BLaER1 (cell line): ENCODE results near the gene CCSER1.

Experiments used
- H3K27ac ChIP-seq: shearing (Covaris generic); formaldehyde crosslinking; 2 replicates; pipeline ENCODE4 v1.8.1; 2022
- H3K27me3 ChIP-seq: shearing (Covaris generic); formaldehyde crosslinking; 2 replicates; pipeline ENCODE4 v1.8.1; 2022
- H3K36me3 ChIP-seq: shearing (Covaris generic); formaldehyde crosslinking; 2 replicates; pipeline ENCODE4 v1.8.1; 2022
- H3K4me1 ChIP-seq: shearing (Covaris generic); formaldehyde crosslinking; 2 replicates; pipeline ENCODE4 v1.8.1; 2022
- H3K4me2 ChIP-seq: shearing (Covaris generic); formaldehyde crosslinking; 2 replicates; pipeline ENCODE4 v1.8.1; 2022
- H3K4me3 ChIP-seq: shearing (Covaris generic); formaldehyde crosslinking; 2 replicates; pipeline ENCODE4 v1.8.1; 2022
- H3K9ac ChIP-seq: shearing (Covaris generic); formaldehyde crosslinking; 2 replicates; pipeline ENCODE4 v1.8.1; 2022
- H3K9me3 ChIP-seq: shearing (Covaris generic); formaldehyde crosslinking; 2 replicates; pipeline ENCODE4 v1.8.1; 2022
- H4K20me1 ChIP-seq: shearing (Covaris generic); formaldehyde crosslinking; 2 replicates; pipeline ENCODE4 v1.8.1; 2022
- Cebpa-rat ChIP-seq: shearing (Covaris generic); IDR thresholded peaks from 2 replicates; pipeline ENCODE4 v1.8.1; 2022

The CCSER1 gene

GRCh38 chr4:90979556-90979955 lies 852.4 kb downstream of the CCSER1 start:
- Histone ChIP-seq H3K27me3 (no peaks in the 10 kb centered on the region), H3K27ac (no peak overlapping the region), H3K4me2 (no peak overlapping the region), H3K4me3 (no peak overlapping the region), H3K9ac (no peak overlapping the region), H3K4me1 (no peaks in the 10 kb centered on the region), H3K9me3 (no peaks in the 10 kb centered on the region), H4K20me1 (no peaks in the 10 kb centered on the region), H3K36me3 (no peaks in the 10 kb centered on the region)
- no peak for TF ChIP-seq Cebpa-rat

DNA sequence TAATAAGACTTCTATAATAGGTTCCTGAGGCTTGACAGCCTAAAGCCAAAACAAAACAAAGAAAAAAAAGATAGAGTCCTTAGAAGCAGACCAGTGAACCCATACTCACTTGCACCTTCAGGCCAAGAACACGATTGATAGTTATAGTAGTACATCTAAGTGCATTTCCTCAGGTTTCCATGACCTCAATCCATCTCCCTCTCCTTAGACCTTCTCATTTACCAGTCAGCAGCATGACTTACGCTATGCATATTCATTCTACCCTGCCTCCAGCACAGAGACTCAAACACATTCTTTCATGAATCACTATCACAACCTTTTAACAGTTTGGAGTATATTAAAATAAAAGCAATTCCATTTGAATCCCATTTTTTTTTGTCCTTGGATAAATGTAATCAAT lies 855.6 kb downstream of the CCSER1 start:
- Histone ChIP-seq H3K9me3 (no peaks in the 10 kb centered on the region), H3K4me2 (no peak overlapping the region), H3K4me1 (no peaks in the 10 kb centered on the region), H4K20me1 (no peaks in the 10 kb centered on the region), H3K27me3 (no peaks in the 10 kb centered on the region), H3K27ac (no peak overlapping the region), H3K4me3 (no peak overlapping the region), H3K36me3 (no peaks in the 10 kb centered on the region), H3K9ac (no peak overlapping the region)
- TF ChIP-seq Cebpa-rat, result no peak

GRCh38 chr4:90990284-90990683 lies 863.1 kb downstream of the CCSER1 start:
- H3K27ac ChIP-seq, result no peak overlapping the region

DNA sequence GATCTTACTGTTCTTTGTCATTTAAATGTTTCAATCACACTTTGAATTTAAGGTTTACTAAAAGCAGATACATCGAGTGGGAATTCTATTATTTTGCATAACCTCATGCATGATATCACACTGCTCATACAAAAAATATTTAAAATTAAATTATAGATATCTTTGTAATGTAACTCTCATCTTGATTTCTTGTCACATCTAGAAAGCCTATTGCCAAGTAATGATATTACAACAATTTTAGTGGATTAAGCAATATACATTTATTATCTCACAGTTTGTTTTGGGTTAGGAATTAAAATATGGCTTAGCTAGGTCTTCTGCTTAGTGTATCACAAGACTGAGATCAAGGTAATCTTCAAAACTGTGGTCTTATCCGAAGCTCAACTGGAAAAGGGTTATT lies 865.0 kb downstream of the CCSER1 start:
- no peak overlapping the region for H3K9ac ChIP-seq
- no peaks in the 10 kb centered on the region for H3K36me3 ChIP-seq
- TF ChIP-seq Cebpa-rat, result no peak
- H3K27me3 ChIP-seq, result no peaks in the 10 kb centered on the region
- H3K4me1 ChIP-seq, result no peaks in the 10 kb centered on the region
- no peak overlapping the region for H3K27ac ChIP-seq
- H4K20me1 ChIP-seq, result no peaks in the 10 kb centered on the region
- H3K4me3 ChIP-seq, result no peak overlapping the region
- no peaks in the 10 kb centered on the region for H3K9me3 ChIP-seq
- no peak overlapping the region for H3K4me2 ChIP-seq

More at GRCh38 chr4:90990284-90990683, 863.1 kb downstream of the CCSER1 start:
- no peaks in the 10 kb centered on the region for H4K20me1 ChIP-seq
- no peaks in the 10 kb centered on the region for H3K4me1 ChIP-seq
- no peaks in the 10 kb centered on the region for H3K36me3 ChIP-seq
- H3K27me3 ChIP-seq, result no peaks in the 10 kb centered on the region
- H3K4me2 ChIP-seq, result no peak overlapping the region
- no peak overlapping the region for H3K9ac ChIP-seq
- no peak for TF ChIP-seq Cebpa-rat
- H3K9me3 ChIP-seq, result no peaks in the 10 kb centered on the region
- no peak overlapping the region for H3K4me3 ChIP-seq

GRCh38 chr4:90994851-90995574 lies 867.8 kb downstream of the CCSER1 start:
- H3K4me1 ChIP-seq, result no peaks in the 10 kb centered on the region
- H3K9me3 ChIP-seq, result no peaks in the 10 kb centered on the region
- H3K9ac ChIP-seq, result no peak overlapping the region
- no peak for TF ChIP-seq Cebpa-rat
- H3K4me3 ChIP-seq, result no peak overlapping the region
- H3K27me3 ChIP-seq, result no peaks in the 10 kb centered on the region
- no peak overlapping the region for H3K27ac ChIP-seq
- H3K36me3 ChIP-seq, result no peaks in the 10 kb centered on the region
- no peak overlapping the region for H3K4me2 ChIP-seq
- no peaks in the 10 kb centered on the region for H4K20me1 ChIP-seq

DNA sequence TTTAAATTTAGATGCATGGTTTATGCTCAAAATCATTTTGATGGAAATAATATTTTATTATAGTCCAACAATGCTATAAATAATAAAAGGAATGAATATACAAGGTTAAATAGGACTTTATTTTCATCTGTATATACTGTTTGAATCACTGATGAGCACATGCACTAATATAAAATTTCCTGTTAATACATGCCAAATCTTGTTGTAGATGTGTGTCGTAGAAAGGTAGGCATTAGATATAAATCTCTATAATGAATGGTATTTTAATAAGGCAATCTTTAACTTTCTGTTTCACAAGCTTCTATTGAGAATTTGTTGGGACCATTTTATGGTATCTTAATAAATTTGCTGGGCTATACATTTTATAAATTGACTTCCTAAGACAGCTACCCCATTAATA lies 868.8 kb downstream of the CCSER1 start:
- Histone ChIP-seq H3K4me2 (no peak overlapping the region), H3K4me3 (no peak overlapping the region), H3K36me3 (no peaks in the 10 kb centered on the region), H4K20me1 (no peaks in the 10 kb centered on the region), H3K9me3 (no peaks in the 10 kb centered on the region), H3K27me3 (no peaks in the 10 kb centered on the region), H3K27ac (no peak overlapping the region), H3K4me1 (no peaks in the 10 kb centered on the region), H3K9ac (no peak overlapping the region)
- no peak for TF ChIP-seq Cebpa-rat

- H3K27me3 ChIP-seq, result no peaks in the 10 kb centered on the region
- H3K36me3 ChIP-seq, result no peaks in the 10 kb centered on the region
- H3K9me3 ChIP-seq, result no peaks in the 10 kb centered on the region
- no peaks in the 10 kb centered on the region for H3K4me1 ChIP-seq
- H3K4me2 ChIP-seq, result no peak overlapping the region
- no peaks in the 10 kb centered on the region for H4K20me1 ChIP-seq
- no peak overlapping the region for H3K27ac ChIP-seq
- H3K9ac ChIP-seq, result no peak overlapping the region
- H3K4me3 ChIP-seq, result no peak overlapping the region
- TF ChIP-seq Cebpa-rat, result no peak
These were observed 869.6 kb downstream of the CCSER1 start for GRCh38 chr4:90996813-90997212.

DNA sequence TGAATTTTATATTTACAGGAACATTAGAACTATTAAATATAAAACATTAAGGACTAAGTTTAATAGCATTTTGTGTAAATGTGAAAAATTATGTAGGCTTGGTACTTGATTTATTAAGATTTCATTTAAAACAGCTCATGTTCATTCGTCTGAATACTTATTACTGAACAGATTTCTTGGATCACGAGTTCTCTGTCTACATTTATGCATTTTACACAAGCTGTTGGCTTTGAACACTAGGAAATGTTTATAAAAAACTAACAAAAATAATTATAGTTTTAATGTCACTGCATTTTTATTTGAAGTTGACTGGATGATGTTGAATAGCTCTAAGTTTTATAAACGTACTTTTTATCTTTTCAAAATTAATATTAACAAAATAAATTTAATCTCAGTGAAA lies 888.7 kb downstream of the CCSER1 start:
- no peak for TF ChIP-seq Cebpa-rat
- Histone ChIP-seq H4K20me1 (no peaks in the 10 kb centered on the region), H3K9me3 (no peaks in the 10 kb centered on the region), H3K4me2 (no peak overlapping the region), H3K27ac (no peak overlapping the region), H3K4me1 (no peaks in the 10 kb centered on the region), H3K4me3 (no peak overlapping the region), H3K9ac (no peak overlapping the region), H3K27me3 (no peaks in the 10 kb centered on the region), H3K36me3 (no peaks in the 10 kb centered on the region)

GRCh38 chr4:91019513-91019912 lies 892.3 kb downstream of the CCSER1 start:
- no peaks in the 10 kb centered on the region for H3K9me3 ChIP-seq
- no peak overlapping the region for H3K4me2 ChIP-seq
- H3K4me3 ChIP-seq, result no peak overlapping the region
- no peak overlapping the region for H3K9ac ChIP-seq
- no peaks in the 10 kb centered on the region for H3K36me3 ChIP-seq
- TF ChIP-seq Cebpa-rat, result no peak
- no peaks in the 10 kb centered on the region for H3K4me1 ChIP-seq
- H3K27ac ChIP-seq, result no peak overlapping the region
- H3K27me3 ChIP-seq, result no peaks in the 10 kb centered on the region
- H4K20me1 ChIP-seq, result no peaks in the 10 kb centered on the region

DNA sequence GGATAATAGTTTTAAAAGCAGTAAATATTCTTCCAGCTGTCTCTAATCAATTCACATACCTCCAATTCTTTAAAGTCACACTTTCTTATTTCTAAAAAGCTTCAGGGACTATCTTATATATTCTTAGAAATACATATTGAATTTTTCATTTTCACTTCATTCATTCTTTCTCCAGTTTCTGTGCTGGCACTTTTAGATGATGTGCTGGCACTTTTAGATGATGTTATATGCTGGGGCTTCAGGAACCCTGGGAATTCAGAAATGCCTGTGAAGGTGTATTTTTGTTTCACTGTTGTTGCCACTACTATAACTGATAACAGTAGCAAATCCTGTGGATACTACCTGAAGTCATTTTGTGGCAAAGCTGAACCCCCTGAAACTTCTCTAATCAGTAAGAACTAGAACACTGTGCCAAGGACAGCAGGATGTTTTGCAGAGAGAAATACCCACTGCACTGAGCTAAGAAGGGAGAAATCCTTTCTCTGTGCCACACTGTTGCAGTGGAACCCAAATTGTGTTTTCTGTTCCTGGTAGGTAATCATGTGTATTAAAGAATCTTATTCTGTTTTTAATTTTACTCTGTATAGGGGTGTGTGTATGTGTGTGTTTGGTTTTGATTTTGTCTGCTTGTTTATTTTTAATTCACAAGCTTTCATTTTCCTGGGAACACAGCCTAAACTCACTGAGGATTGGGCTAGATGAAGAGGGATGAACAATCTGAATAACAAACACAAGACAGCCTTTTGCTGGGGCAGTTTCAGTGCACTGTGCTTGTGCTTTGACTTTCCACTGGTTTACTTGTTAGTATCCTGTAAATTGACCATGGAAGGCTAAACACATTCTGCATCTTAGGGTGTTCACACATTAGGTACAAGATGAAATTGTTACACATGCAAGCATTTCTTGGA lies 898.3 kb downstream of the CCSER1 start:
- Histone ChIP-seq H3K4me3 (no peak overlapping the region), H3K36me3 (no peaks in the 10 kb centered on the region), H3K27ac (no peak overlapping the region)

More for the DNA sequence above, 898.3 kb downstream of the CCSER1 start:
- TF ChIP-seq Cebpa-rat, result no peak
- no peak overlapping the region for H3K4me2 ChIP-seq
- no peaks in the 10 kb centered on the region for H3K27me3 ChIP-seq
- no peaks in the 10 kb centered on the region for H3K9me3 ChIP-seq
- no peaks in the 10 kb centered on the region for H3K4me1 ChIP-seq
- no peak overlapping the region for H3K9ac ChIP-seq
- H4K20me1 ChIP-seq, result no peaks in the 10 kb centered on the region
